Nephron progenitor cell (in vitro differentiated cells): ENCODE results near the gene FBXO17.
A peak's percentile ranks its signal among the peaks of the same experiment; 100 is the strongest.

Experiments used
- DNase-seq: peaks from one replicate; pipeline ENCODE4 v3.0.0; 2021
- H3K27ac Mint-ChIP-seq: 2 replicates; pipeline ENCODE4 v1.8.0; 2021; ENCODE audit warnings: mild to moderate bottlenecking, moderate library complexity, mixed read lengths
- H3K27me3 Mint-ChIP-seq: 2 replicates; pipeline ENCODE4 v1.8.0; 2021; ENCODE audit warnings: mild to moderate bottlenecking, low read depth, mixed read lengths; ENCODE audit not compliant: poor library complexity
- H3K36me3 Mint-ChIP-seq: 2 replicates; pipeline ENCODE4 v1.8.0; 2021; ENCODE audit warnings: low read depth, mixed read lengths
- H3K4me1 Mint-ChIP-seq: 2 replicates; pipeline ENCODE4 v1.8.0; 2021; ENCODE audit warnings: mixed read lengths
- H3K4me3 Mint-ChIP-seq: 2 replicates; pipeline ENCODE4 v1.8.0; 2021; ENCODE audit warnings: mild to moderate bottlenecking, moderate library complexity, mixed read lengths
- H3K9me3 Mint-ChIP-seq: 2 replicates; pipeline ENCODE4 v1.8.0; 2021; ENCODE audit warnings: mild to moderate bottlenecking, moderate library complexity, mixed read lengths
- CTCF ChIP-seq: fragments of 200-600 bp; sonication (generic); IDR thresholded peaks from 2 replicates; pipeline ENCODE4 v1.5.0; 2021; ENCODE audit warnings: antibody characterized with exemption

FBXO17 gene

DNA sequence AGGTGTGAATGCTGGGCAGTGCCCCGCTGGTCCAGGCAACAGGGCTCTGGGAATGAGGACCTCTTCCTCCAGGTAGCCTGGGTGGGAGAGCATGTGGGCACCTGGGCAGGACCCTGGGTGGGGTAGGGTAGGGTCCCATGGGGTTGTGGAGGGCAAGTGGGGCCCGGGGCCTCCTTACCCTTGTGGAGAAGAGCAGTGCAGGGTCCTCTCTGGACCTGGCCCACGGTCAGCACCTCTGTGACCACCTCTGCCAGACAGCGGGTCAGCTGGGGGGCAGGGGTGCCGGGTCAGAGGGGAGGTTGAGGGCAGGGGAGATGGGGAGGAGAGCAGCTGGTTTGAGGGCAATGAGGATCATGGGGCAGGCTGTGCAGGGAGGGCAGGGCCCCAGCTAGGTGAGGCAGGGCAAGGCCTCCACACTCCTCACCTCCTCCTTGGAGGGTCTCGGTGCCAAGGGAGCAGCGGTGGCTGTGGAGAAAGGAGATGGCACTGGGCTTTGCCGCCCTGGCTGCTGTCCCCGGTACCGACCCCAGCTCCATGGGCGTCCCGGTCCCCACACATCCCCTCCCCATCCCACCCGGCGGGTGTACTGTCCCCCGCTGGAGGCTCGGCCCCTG lies 64.0 kb downstream of the FBXO17 start:
- H3K9me3 Mint-ChIP-seq = no peaks in the 10 kb centered on the region
- peaks cover 3% of the 10 kb centered on the region for H3K27me3 Mint-ChIP-seq
- H3K4me3 Mint-ChIP-seq = no peak overlapping the region
- TF ChIP-seq CTCF = no peak
- H3K27ac Mint-ChIP-seq = no peak overlapping the region
- H3K4me1 Mint-ChIP-seq = no peaks in the 10 kb centered on the region
- no peak for DNase-seq
- peaks cover 14% of the 10 kb centered on the region for H3K36me3 Mint-ChIP-seq

GRCh38 chr19:38910488-38910887 lies 65.1 kb downstream of the FBXO17 start:
- H3K4me3 Mint-ChIP-seq = no peak overlapping the region

GRCh38 chr19:38908911-38909310 lies 66.6 kb downstream of the FBXO17 start:
- Mint-ChIP-seq H3K4me1 (peaks cover 8% of the 10 kb centered on the region), H3K4me3 (no peak overlapping the region), H3K27me3 (peaks cover 3% of the 10 kb centered on the region), H3K9me3 (peaks cover 5% of the 10 kb centered on the region), H3K36me3 (peaks cover 29% of the 10 kb centered on the region), H3K27ac (peak overlapping the region; percentile 75)
- TF ChIP-seq CTCF = no peak
- no peak for DNase-seq

More at GRCh38 chr19:38910488-38910887, 65.1 kb downstream of the FBXO17 start:
- Mint-ChIP-seq H3K4me1 (no peaks in the 10 kb centered on the region), H3K36me3 (peaks cover 18% of the 10 kb centered on the region), H3K27me3 (peaks cover 3% of the 10 kb centered on the region), H3K9me3 (no peaks in the 10 kb centered on the region), H3K27ac (no peak overlapping the region)
- DNase-seq = no peak
- TF ChIP-seq CTCF = no peak

DNA sequence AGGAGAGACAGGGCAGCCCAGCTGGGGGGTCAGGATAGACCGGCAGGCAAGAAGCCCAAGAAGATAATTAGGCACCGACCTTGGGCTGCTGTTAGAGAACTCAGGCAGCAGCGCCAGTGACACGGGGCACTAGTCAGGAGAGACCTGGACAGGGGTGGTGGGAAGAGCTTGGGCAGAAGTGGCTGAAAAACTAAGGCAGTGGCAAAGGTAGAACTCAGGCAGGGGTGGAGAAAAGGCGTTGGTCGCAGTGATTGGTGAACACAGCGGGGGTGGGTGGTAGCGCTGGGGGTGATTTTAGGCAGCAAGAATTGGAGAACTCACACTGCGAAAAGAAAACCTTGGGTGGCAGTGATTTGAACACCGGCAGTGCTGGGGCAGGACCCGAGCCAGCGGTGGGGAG lies 67.9 kb downstream of the FBXO17 start:
- no peak for DNase-seq
- Mint-ChIP-seq H3K36me3 (peaks cover 25% of the 10 kb centered on the region), H3K4me3 (no peak overlapping the region), H3K9me3 (peaks cover 8% of the 10 kb centered on the region), H3K27me3 (peaks cover 3% of the 10 kb centered on the region), H3K27ac (no peak overlapping the region), H3K4me1 (peaks cover 8% of the 10 kb centered on the region)
- no peak for TF ChIP-seq CTCF

- Mint-ChIP-seq H3K27me3 (peaks cover 3% of the 10 kb centered on the region), H3K9me3 (peaks cover 11% of the 10 kb centered on the region), H3K4me3 (no peak overlapping the region), H3K4me1 (peaks cover 8% of the 10 kb centered on the region), H3K27ac (no peak overlapping the region), H3K36me3 (peaks cover 26% of the 10 kb centered on the region)
- DNase-seq = no peak
- TF ChIP-seq CTCF = no peak
These were observed 68.3 kb downstream of the FBXO17 start for GRCh38 chr19:38907227-38907626.

DNA sequence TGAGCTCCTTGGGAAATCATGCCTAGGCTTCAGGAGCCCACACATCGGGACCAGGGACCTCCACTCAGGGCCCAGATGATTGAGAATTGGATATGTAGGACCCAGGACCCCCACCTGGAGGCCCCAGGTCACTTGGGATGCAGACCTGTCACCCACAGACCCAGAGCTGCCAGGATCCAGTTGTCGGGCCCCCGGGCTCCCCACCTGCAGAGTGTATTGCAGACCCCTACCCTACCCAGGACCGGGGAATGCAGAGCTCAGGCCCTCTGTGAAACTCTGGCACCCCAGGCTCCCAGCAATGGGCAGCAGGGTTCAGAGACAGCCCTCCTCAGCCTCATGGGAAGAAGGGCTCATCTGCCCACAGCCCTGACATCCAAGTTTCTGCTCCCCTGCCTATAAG lies 69.9 kb downstream of the FBXO17 start:
- Mint-ChIP-seq H3K4me3 (no peak overlapping the region), H3K4me1 (peaks cover 17% of the 10 kb centered on the region), H3K27me3 (peaks cover 3% of the 10 kb centered on the region), H3K36me3 (peaks cover 37% of the 10 kb centered on the region), H3K9me3 (peaks cover 21% of the 10 kb centered on the region), H3K27ac (no peak overlapping the region)
- DNase-seq = no peak
- TF ChIP-seq CTCF = no peak
